Head of caudate nucleus (tissue), 42 donors: ENCODE data around the gene CDCA5.

Experiments
- DNase-seq, 42 donors: peaks; one replicate each; pipeline versions ENCODE4 v3.0.0 to v3.0.0-alpha.2; 2020 to 2021; ENCODE audit warnings: mixed read lengths in 7 of 42
- intact Hi-C: fragments of 100-400 bp; cut with DNase I; formaldehyde crosslinking; loops from one replicate; pipeline ENCODE4 v1.15.0; 2022

Gene CDCA5

GRCh38 chr11:65111744-65112545 lies 28.1 kb upstream of the CDCA5 start, which contains the start of gene TM7SF2:
TSS of gene TM7SF2 (plus strand) at chr11:65111872. CDS start at chr11:65112016, 144 bp downstream.
- peak; percentile 95 to 99 (median 98) for DNase-seq
- intact Hi-C loops, result loop anchor here (10.0 kb wide), 1 partner anchor 187 kb away; the partner anchor contains the start of gene PPP2R5B

GRCh38 chr11:65111159-65111743 lies 27.4 kb upstream of the CDCA5 start:
- intact Hi-C loops, result loop anchor here (10.0 kb wide), 1 partner anchor 186 kb away; the partner anchor contains the start of gene PPP2R5B
- DNase-seq, result no peak

- peak; percentile 70 to 98 (median 93) for DNase-seq
Measured at GRCh38 chr11:65110354-65110861, 26.6 kb upstream of the CDCA5 start.

GRCh38 chr11:65109231-65110198 lies 25.7 kb upstream of the CDCA5 start:
- no peak for DNase-seq
- intact Hi-C loops, result loop anchor here (10.0 kb wide), 1 partner anchor 185 kb away; the partner anchor contains the start of gene PPP2R5B

More at GRCh38 chr11:65110354-65110861, 26.6 kb upstream of the CDCA5 start:
- intact Hi-C loops, result loop anchor here (10.0 kb wide), 1 partner anchor 186 kb away; the partner anchor contains the start of gene PPP2R5B

GRCh38 chr11:65108469-65109123 lies 24.8 kb upstream of the CDCA5 start:
- intact Hi-C loops, result no loop called here
- no peak for DNase-seq

- intact Hi-C loops, result no loop called here
- DNase-seq, result no peak
Measured at GRCh38 chr11:65107751-65108468, 24.1 kb upstream of the CDCA5 start.

- intact Hi-C loops, result no loop called here
Measured at GRCh38 chr11:65107078-65107477, 23.2 kb upstream of the CDCA5 start.

GRCh38 chr11:65104628-65105027 lies 20.8 kb upstream of the CDCA5 start:
- intact Hi-C loops, result no loop called here

More at GRCh38 chr11:65107078-65107477, 23.2 kb upstream of the CDCA5 start:
- DNase-seq, result no peak

GRCh38 chr11:65103476-65103875 lies 19.6 kb upstream of the CDCA5 start:
- intact Hi-C loops, result no loop called here
- no peak for DNase-seq

More at GRCh38 chr11:65104628-65105027, 20.8 kb upstream of the CDCA5 start:
- DNase-seq, result peak in 5 of 42 donors; percentile 33 to 59 (median 48)

- intact Hi-C loops, result no loop called here
- DNase-seq, result peak in 19 of 42 donors; percentile 25 to 84 (median 55)
Measured at GRCh38 chr11:65102142-65103095, 18.6 kb upstream of the CDCA5 start.

- no peak for DNase-seq
- intact Hi-C loops, result no loop called here
Measured at GRCh38 chr11:65100674-65101350, 17.0 kb upstream of the CDCA5 start.

GRCh38 chr11:65096926-65097325 lies 13.1 kb upstream of the CDCA5 start:
- DNase-seq, result peak in 1 of 42 donors; percentile 29
- intact Hi-C loops, result loop anchor here (1.0 kb wide), 1 partner anchor 13 kb away; the partner anchor contains the start of genes CDCA5 and ZFPL1

GRCh38 chr11:65095974-65096806 lies 12.3 kb upstream of the CDCA5 start, which contains the start of gene VPS51:
TSS of gene VPS51 (plus strand) at chr11:65096214. CDS start at chr11:65096251, 37 bp downstream.
- peak; percentile 78 to 95 (median 88) for DNase-seq
- intact Hi-C loops, result loop anchor here (1.0 kb wide), 1 partner anchor 12 kb away; the partner anchor contains the start of genes CDCA5 and ZFPL1

GRCh38 chr11:65095427-65095826 lies 11.6 kb upstream of the CDCA5 start:
- DNase-seq, result no peak

More at GRCh38 chr11:65095427-65095826, 11.6 kb upstream of the CDCA5 start:
- intact Hi-C loops, result no loop called here
